ENCODE measurements around the gene PODNL1.
"Not testable (repeated sequence)": the region's sequence is repeated elsewhere in the genome, so short reads cannot be mapped to it uniquely, and the experiment has no call there.

Gene PODNL1

GRCh38 chr19:13935765-13936510 lies 2.3 kb downstream of the PODNL1 start:
- DNase-seq = peak in 1 of 42 donors; percentile 2
- intact Hi-C loops (cut with DNase I) = no loop called here

GRCh38 chr19:13934785-13935109 lies 3.5 kb downstream of the PODNL1 start:
- no peak for DNase-seq
- intact Hi-C loops (cut with DNase I) = no loop called here

- no peak for DNase-seq
- intact Hi-C loops (cut with DNase I) = no loop called here
These were observed 5.3 kb downstream of the PODNL1 start for GRCh38 chr19:13932911-13933393.

GRCh38 chr19:13932149-13932637 lies 6.0 kb downstream of the PODNL1 start:
- intact Hi-C loops (cut with DNase I) = no loop called here

GRCh38 chr19:13931391-13932148 lies 6.6 kb downstream of the PODNL1 start:
- DNase-seq = no peak
- intact Hi-C loops (cut with DNase I) = no loop called here

More at GRCh38 chr19:13932149-13932637, 6.0 kb downstream of the PODNL1 start:
- no peak for DNase-seq

- no peak for DNase-seq
- intact Hi-C loops (cut with DNase I) = no loop called here
These were observed 7.8 kb downstream of the PODNL1 start for GRCh38 chr19:13930402-13930801.

- DNase-seq = no peak
- intact Hi-C loops (cut with DNase I) = no loop called here
These were observed 8.3 kb downstream of the PODNL1 start for GRCh38 chr19:13929956-13930355.

- intact Hi-C loops (cut with DNase I) = no loop called here
- no peak for DNase-seq
These were observed 8.9 kb downstream of the PODNL1 start for GRCh38 chr19:13929340-13929739.

- no peak for DNase-seq
- intact Hi-C loops (cut with DNase I) = no loop called here
These were observed 11.5 kb downstream of the PODNL1 start for GRCh38 chr19:13926715-13927114.

- DNase-seq = no peak
- intact Hi-C loops (cut with DNase I) = no loop called here
These were observed 12.2 kb downstream of the PODNL1 start for GRCh38 chr19:13926010-13926409.

GRCh38 chr19:13923194-13923987 lies 14.8 kb downstream of the PODNL1 start:
- intact Hi-C loops (cut with DNase I) = no loop called here
- DNase-seq = no peak

- DNase-seq; intact Hi-C loops (cut with DNase I): not testable (repeated sequence)
These were observed 16.1 kb downstream of the PODNL1 start for GRCh38 chr19:13922118-13922517.

- intact Hi-C loops (cut with DNase I) = no loop called here
- peak in 33 of 42 donors; percentile 10 to 69 (median 43) for DNase-seq
These were observed 17.1 kb downstream of the PODNL1 start for GRCh38 chr19:13920940-13921747.

GRCh38 chr19:13920524-13920923 lies 17.7 kb downstream of the PODNL1 start:
- intact Hi-C loops (cut with DNase I) = no loop called here
- no peak for DNase-seq

- no peak for DNase-seq
- intact Hi-C loops (cut with DNase I) = no loop called here
These were observed 19.3 kb downstream of the PODNL1 start for GRCh38 chr19:13918726-13919411.

GRCh38 chr19:13917888-13918406 lies 20.3 kb downstream of the PODNL1 start:
- intact Hi-C loops (cut with DNase I) = no loop called here
- DNase-seq = no peak

- intact Hi-C loops (cut with DNase I) = no loop called here
- no peak for DNase-seq
These were observed 23.4 kb downstream of the PODNL1 start for GRCh38 chr19:13914777-13915176.

- DNase-seq = no peak
- intact Hi-C loops (cut with DNase I) = no loop called here
These were observed 24.9 kb downstream of the PODNL1 start for GRCh38 chr19:13913352-13913751.

All from head of caudate nucleus (tissue), 42 donors.